Breast epithelium (tissue), 4 donors: ENCODE data around the gene COL5A3. TPM values are rescaled to one million over a fixed set of nuclear protein-coding genes. Genes with fewer than 3 reads are reported as not detected.

Experiments used
- DNase-seq, 2 donors: peaks; one replicate each; pipeline ENCODE4 v3.0.0-alpha.2; 2019; ENCODE audit warnings: low spot score in 2 of 2
- H3K27ac ChIP-seq, 2 donors: fragments of 200-600 bp; sonication (generic) in 1 of 2; one replicate each; pipeline ENCODE4 v1.5.1; 2016 to 2019; ENCODE audit warnings: mild to moderate bottlenecking in 1 of 2
- H3K27me3 ChIP-seq, 2 donors: fragments of 200-600 bp; sonication (generic) in 1 of 2; one replicate each; pipeline versions ENCODE4 v1.5.1 to v1.6.0; 2017 to 2019; ENCODE audit warnings: control low read depth in 1 of 2, mild to moderate bottlenecking in 1 of 2
- H3K36me3 ChIP-seq: fragments of 200-600 bp; one replicate; pipeline ENCODE4 v1.5.1; 2019
- H3K4me1 ChIP-seq, 2 donors: fragments of 200-600 bp; sonication (generic); one replicate each; pipeline ENCODE4 v1.5.1; 2016 to 2019; ENCODE audit warnings: control low read depth in 1 of 2
- H3K4me3 ChIP-seq, 3 donors: fragments of 200-600 bp; sonication (generic); 1 replicate in 2 of 3; 2 replicates in 1 of 3; pipeline ENCODE4 v1.5.1; 2016 to 2019; ENCODE audit warnings: mild to moderate bottlenecking in 3 of 3, moderate library complexity in 2 of 3
- H3K9me3 ChIP-seq, 2 donors: fragments of 200-600 bp; sonication (generic) in 1 of 2; one replicate each; pipeline ENCODE4 v1.5.1; 2016 to 2019; ENCODE audit warnings: control low read depth in 1 of 2
- CTCF ChIP-seq, 3 donors: fragments of 450-650 bp; IDR thresholded peaks; one replicate each; pipeline ENCODE4 v1.5.1; 2016 to 2017; ENCODE audit warnings: antibody characterized with exemption in 3 of 3, mild to moderate bottlenecking in 3 of 3, moderate library complexity in 3 of 3
- POLR2A ChIP-seq: fragments of 450-650 bp; IDR thresholded peaks from one replicate; pipeline ENCODE4 v1.6.1; 2016; ENCODE audit warnings: antibody characterized with exemption, mild to moderate bottlenecking, moderate library complexity
- POLR2AphosphoS5 ChIP-seq, 3 donors: sonication (generic); formaldehyde crosslinking; IDR thresholded peaks; one replicate each; pipeline ENCODE4 v1.6.1; 2017; ENCODE audit warnings: antibody characterized with exemption in 3 of 3
- intact Hi-C: fragments of 100-400 bp; cut with DNase I; formaldehyde crosslinking; loops from one replicate; pipeline ENCODE4 v1.15.1; 2023; ENCODE audit warnings: low total_unique reads
- total RNA-seq, 3 donors: library from RNA; depleted of rRNA; stranded (reverse); fragments of >200 nt; gene quantifications; one replicate each; pipeline ENCODE4 v1.1.0, GENCODE V29; 2016

COL5A3 gene
- total RNA-seq, 3 donors from 2014 or later, result 4.8 to 32.2 (median 12.5) TPM

DNA sequence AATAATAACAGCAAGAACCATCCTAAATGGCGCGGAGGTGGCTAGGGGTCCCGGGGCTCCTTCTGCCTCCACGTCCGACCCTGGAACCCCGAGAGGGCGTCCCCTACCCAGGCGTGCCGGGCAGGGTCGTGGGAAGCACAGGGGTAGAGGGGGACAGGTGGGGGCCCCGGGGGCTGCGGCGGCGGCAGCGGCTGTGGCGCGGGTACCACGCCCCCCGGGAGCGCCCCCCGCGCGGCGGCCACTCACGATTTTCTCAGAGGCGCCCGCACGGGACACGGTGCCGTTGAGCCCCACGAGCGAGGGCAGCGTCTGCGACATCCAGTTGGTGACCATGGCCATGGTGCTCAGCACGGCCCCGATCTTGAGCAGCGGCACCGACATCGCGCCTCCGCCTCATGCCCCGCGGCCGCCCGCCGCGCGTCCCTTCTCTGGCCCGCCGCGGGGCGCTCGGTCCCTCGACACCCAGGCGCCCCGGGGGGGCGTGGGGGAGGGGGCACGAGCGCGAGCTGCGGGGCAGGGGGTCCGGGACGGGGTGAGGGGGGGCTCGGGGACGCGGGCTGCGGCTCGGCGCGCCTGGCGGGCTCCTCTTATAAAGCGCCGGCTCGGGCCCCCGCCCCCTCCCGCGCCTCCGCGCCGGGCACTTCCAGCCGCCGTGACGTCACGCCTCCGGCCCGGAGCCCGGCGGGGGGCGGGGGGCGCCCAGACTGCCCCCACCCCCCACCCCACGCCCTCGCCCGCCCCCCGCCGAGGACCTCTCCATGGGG is 96.9 kb downstream of the COL5A3 start:
- H3K27ac ChIP-seq, result no peak overlapping the region
- intact Hi-C loops, result no loop called here
- H3K4me3 ChIP-seq, result peak overlapping the region; percentile 44 to 87 (median 65)
- no peaks in the 10 kb centered on the region for H3K4me1 ChIP-seq
- no peaks in the 10 kb centered on the region for H3K36me3 ChIP-seq
- no peak for TF ChIP-seq POLR2A
- TF ChIP-seq POLR2AphosphoS5 (IDR thresholded peaks at IDR 0.05), result no peak
- TF ChIP-seq CTCF (IDR thresholded peaks at IDR 0.05), result no peak
- no peak for DNase-seq
- peaks cover 0 to 2% of the 10 kb centered on the region in 2 donors for H3K27me3 ChIP-seq
- no peaks in the 10 kb centered on the region for H3K9me3 ChIP-seq

- Histone ChIP-seq H3K4me3 (peak overlapping the region in 2 of 3 donors; percentile 65 to 87), H3K27me3 (peaks cover 0 to 2% of the 10 kb centered on the region in 2 donors)
- TF ChIP-seq POLR2A (no peak), POLR2AphosphoS5 (IDR thresholded peaks at IDR 0.05) (no peak), CTCF (IDR thresholded peaks at IDR 0.05) (no peak)
Observed at GRCh38 chr19:9912551-9913236, 97.6 kb downstream of the COL5A3 start.

DNA sequence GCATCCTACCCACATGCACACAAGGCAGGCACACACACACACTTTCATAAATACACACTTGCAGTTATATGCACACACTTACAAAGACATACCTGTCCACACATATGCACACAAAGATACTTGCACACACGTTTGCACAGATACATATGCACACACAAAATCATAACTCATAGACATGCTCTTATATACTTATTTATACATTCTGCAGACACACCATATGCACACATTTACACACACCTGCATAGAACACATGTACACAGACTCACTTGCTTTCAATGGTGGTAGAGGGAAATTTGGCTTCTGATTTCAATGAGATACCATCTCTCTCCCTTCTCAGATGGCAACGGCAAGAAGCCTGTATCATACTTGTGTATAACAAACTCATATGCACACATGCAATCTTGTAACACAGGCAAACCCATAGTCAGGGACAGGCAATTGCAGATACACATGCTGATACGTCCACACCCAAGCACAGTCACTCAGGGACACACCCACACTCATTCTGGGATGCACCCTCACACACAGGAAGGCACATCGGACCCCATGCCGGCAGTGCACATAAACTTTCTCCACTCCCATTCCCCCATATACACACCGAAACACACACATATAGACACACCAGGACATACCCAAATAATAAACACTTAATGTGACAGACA is 98.6 kb downstream of the COL5A3 start:
- no peak for TF ChIP-seq POLR2A
- TF ChIP-seq POLR2AphosphoS5 (IDR thresholded peaks at IDR 0.05), result no peak
- TF ChIP-seq CTCF (IDR thresholded peaks at IDR 0.05), result no peak
- Histone ChIP-seq H3K27ac (no peak overlapping the region), H3K27me3 (peaks cover 0 to 2% of the 10 kb centered on the region in 2 donors), H3K4me3 (no peak overlapping the region), H3K36me3 (no peaks in the 10 kb centered on the region), H3K4me1 (no peaks in the 10 kb centered on the region), H3K9me3 (no peaks in the 10 kb centered on the region)
- intact Hi-C loops, result no loop called here
- no peak for DNase-seq

More at GRCh38 chr19:9912551-9913236, 97.6 kb downstream of the COL5A3 start:
- Histone ChIP-seq H3K27ac (no peak overlapping the region), H3K4me1 (no peaks in the 10 kb centered on the region), H3K9me3 (no peaks in the 10 kb centered on the region), H3K36me3 (no peaks in the 10 kb centered on the region)
- intact Hi-C loops, result no loop called here
- no peak for DNase-seq

GRCh38 chr19:9910625-9911024 is 99.7 kb downstream of the COL5A3 start:
- intact Hi-C loops, result no loop called here
- DNase-seq, result no peak

More at GRCh38 chr19:9910625-9911024, 99.7 kb downstream of the COL5A3 start:
- H3K27me3 ChIP-seq, result peaks cover 0 to 2% of the 10 kb centered on the region in 2 donors
- H3K36me3 ChIP-seq, result no peaks in the 10 kb centered on the region
- no peaks in the 10 kb centered on the region for H3K9me3 ChIP-seq
- TF ChIP-seq CTCF (IDR thresholded peaks at IDR 0.05) (no peak), POLR2AphosphoS5 (IDR thresholded peaks at IDR 0.05) (no peak), POLR2A (no peak)
- no peaks in the 10 kb centered on the region for H3K4me1 ChIP-seq
- H3K4me3 ChIP-seq, result no peak overlapping the region
- no peak overlapping the region for H3K27ac ChIP-seq

Other genes with a start within 250 kb of the COL5A3 start
- 10 to 100 TPM; 10.5 to 26.7 (median 20.8) TPM for gene ZNF846, start 241.8 kb downstream of the COL5A3 start, total RNA-seq
- 10 to 100 TPM; 18.7 to 27.1 (median 19.7) TPM for gene FBXL12, start 191.4 kb downstream of the COL5A3 start, total RNA-seq
- 100 to 1,000 TPM; 381 to 489 (median 475) TPM for gene UBL5, start 182.6 kb downstream of the COL5A3 start, total RNA-seq
- 100 to 1,000 TPM in 1 of 3 donors, 10 to 100 TPM in 2; 71.3 to 114 (median 73.4) TPM for gene PIN1, start 175.2 kb downstream of the COL5A3 start, total RNA-seq
- 10 to 100 TPM in 1 of 3 donors, 1 to 10 TPM in 2; 7.2 to 42.6 (median 8.8) TPM for gene OLFM2, start 74.0 kb downstream of the COL5A3 start, total RNA-seq
- not detected for gene RDH8, start 3.0 kb upstream of the COL5A3 start, total RNA-seq
- gene SHFL, start 75.8 kb upstream of the COL5A3 start, total RNA-seq, result 10 to 100 TPM; 26.4 to 47.6 (median 34.1) TPM
- under 1 TPM in 2 of 3 donors, not detected in 1; 0.29 to 0.33 TPM for gene ANGPTL6, start 92.2 kb upstream of the COL5A3 start, total RNA-seq
- gene PPAN, start 95.9 kb upstream of the COL5A3 start, total RNA-seq, result 10 to 100 TPM; 17.1 to 44.2 (median 35.3) TPM
- gene P2RY11, start 101.2 kb upstream of the COL5A3 start, total RNA-seq, result 1 to 10 TPM; 4.0 to 7.2 (median 4.3) TPM
- gene EIF3G, start 109.4 kb upstream of the COL5A3 start, total RNA-seq, result 100 to 1,000 TPM; 293 to 322 (median 308) TPM
- gene DNMT1, start 184.4 kb upstream of the COL5A3 start, total RNA-seq, result 10 to 100 TPM; 30.6 to 55.1 (median 55.0) TPM
- 10 to 100 TPM in 2 of 3 donors, 1 to 10 TPM in 1; 6.1 to 18.4 (median 13.1) TPM for gene S1PR2, start 220.8 kb upstream of the COL5A3 start, total RNA-seq
- gene MRPL4, start 241.7 kb upstream of the COL5A3 start, total RNA-seq, result 10 to 100 TPM; 40.2 to 57.7 (median 52.7) TPM